GM18873 (cell line): ENCODE results near the gene ENDOU.

Experiments used
- ATAC-seq: cut with Tn5 transposase; IDR thresholded peaks from one replicate; pipeline ENCODE4 v1.9.1; 2021; ENCODE audit warnings: mild to moderate bottlenecking, moderate library complexity, moderate number of reproducible peaks; ENCODE audit not compliant: unreplicated experiment, low FRiP score

ENDOU gene

GRCh38 chr12:47722941-47723631 is 2.2 kb downstream of the ENDOU start:
- ATAC-seq, result no peak

- ATAC-seq, result no peak
Observed at GRCh38 chr12:47722136-47722834, 3.0 kb downstream of the ENDOU start.

- ATAC-seq, result no peak
Observed at GRCh38 chr12:47721431-47721973, 3.8 kb downstream of the ENDOU start.

DNA sequence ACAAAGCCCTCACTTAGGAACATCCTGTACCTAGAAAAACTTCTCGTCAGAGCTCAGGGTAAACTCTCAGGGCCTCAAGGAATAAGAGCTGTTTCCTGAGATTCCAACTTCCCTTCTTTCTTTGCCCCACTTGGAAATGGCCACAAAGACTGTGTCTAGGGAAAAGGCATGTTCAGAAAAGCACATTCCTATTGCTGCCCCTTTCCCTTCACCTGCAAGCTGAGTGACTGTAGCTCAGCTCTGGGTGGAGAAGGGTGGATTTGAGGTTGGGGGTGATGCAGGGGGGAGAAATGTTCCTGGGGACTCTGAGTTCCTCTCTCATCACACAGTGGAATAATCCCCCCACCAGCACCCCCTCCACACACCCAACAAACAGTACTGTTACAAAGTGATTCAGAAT is 6.8 kb downstream of the ENDOU start:
- ATAC-seq, result no peak

GRCh38 chr12:47717443-47718193 is 7.7 kb downstream of the ENDOU start:
- ATAC-seq, result no peak

- ATAC-seq, result no peak
Observed at GRCh38 chr12:47717046-47717442, 8.2 kb downstream of the ENDOU start.

GRCh38 chr12:47715877-47716548 is 9.3 kb downstream of the ENDOU start:
- no peak for ATAC-seq

DNA sequence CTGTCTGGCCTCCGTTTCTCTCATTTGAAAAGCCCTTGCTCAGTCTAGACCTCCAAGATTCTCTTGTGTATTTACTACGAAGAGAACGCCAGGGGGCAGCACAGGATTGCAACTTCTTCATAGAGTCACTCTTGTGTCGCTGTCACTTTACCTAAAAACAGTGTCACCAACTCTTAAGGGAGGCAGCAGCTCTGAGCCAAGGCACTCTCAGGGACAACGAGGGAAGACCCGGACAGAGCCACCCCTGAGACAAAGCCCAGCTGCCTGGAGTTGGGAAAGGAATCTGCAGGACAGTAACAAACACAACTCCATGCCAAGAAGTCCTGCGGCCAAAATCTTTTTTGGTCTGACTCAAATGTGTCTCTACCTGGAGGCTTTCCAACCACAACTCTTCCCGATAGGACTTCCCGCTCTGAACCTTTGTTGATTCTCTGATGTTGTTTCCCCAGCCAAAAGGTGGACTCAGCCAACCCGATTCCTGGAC is 9.9 kb downstream of the ENDOU start:
- peak; percentile 51 for ATAC-seq

- no peak for ATAC-seq
Observed at GRCh38 chr12:47714826-47715386, 10.4 kb downstream of the ENDOU start.

DNA sequence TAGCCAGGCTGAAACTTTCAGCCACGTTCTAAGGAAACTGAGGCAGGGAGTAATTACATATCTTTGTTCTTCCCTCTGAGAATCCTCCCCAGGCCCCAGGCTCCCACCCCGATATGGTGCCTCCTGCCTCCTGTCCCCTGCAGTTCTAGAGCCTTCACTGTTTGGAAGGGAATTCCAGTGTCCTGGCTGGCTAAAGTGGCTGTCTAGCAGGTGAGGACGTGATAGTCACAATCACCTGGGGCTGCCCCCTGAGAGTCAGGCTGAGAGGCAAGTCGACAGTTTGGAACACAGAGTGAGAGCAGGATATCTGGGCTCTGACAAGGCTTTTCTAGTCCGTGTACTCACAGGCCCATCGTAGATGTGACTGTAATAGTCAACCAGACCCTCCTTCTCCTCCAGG is 13.1 kb downstream of the ENDOU start:
- no peak for ATAC-seq

DNA sequence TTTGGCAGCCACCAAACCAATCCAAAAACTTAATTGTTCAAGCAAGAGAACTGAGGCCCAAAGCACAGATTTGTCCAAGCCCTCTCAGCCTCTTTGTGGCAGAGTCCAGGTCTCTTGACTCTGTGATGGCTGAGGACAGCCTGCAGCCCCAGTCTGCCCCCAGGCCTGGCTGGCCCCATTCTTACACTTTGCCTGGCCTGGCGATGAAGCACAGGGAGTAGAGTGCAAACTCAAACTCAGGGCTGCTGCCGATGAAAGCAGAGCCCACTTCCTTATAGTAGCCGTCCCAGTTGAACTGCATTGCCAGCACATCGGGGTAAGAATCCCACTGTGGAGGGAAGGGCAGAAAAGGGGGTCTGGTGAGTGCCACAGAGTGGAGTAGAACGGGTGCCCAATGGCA is 13.8 kb downstream of the ENDOU start:
- no peak for ATAC-seq

GRCh38 chr12:47710278-47710677 is 15.0 kb downstream of the ENDOU start:
- ATAC-seq, result no peak

DNA sequence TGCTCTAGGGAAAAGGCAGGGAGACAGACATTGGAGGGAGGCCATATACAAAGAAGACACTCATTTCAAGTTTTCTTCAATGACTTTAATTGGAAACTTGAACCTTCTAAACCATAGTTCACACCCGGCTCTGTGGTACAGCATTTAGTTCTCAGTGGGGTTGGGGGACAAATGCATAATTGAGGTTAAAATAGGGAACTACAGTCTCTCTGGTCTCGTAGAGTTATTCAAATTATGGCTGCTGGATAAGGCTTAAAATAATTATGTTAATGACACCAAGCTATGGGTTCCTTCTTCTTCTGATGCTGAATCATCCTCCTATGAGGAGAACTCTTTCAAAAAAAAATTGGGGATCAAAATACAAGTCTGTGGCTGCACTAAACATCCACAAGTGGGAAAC is 15.6 kb downstream of the ENDOU start:
- no peak for ATAC-seq

DNA sequence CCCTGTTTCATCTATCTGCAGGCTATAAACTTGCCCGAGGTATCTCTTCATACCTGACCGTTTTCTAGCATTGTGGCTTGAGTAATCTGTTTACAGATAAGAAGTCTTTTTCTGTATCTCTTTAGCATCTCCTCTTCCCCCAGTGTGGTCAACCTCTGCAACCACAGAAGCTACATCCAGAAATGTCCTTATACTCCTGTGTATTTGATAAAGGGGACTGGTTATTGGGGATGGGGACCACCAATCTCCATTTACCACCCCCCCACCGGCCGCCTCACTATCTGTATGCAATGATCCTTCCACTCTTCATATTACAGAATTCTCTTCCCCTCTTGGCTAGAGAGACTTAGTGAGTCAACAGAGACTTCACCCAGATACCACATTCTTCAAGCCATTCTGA is 16.1 kb downstream of the ENDOU start:
- no peak for ATAC-seq

DNA sequence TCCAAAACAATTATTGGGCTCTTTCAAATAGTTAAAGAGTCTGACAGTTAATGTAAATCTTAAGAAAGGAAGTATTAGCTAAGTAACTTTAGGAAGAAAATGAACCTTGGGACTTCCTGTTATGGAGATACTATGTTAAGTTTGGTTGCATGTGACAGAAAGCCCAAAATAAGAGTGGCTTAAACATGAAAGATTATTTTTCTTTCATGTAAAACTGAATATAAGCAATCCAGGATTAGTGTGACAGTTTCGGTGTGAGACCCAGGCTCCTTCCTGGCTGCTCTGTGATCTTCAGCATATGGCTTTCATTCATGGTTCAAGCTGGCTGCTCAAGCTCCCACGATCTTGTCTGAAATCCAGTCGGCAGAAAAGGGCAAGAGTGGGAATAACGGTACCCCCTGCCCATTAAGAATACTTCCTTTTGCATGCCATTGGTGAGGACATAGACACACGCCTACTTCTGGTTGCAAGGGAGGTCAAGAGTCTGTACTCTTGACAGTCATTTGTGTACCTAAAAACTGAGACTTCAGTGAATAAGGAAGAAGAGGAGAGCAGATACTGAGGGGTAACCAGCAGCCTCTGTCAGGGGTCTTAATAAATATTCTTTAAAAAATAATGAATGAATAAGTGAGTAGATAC is 17.3 kb downstream of the ENDOU start:
- no peak for ATAC-seq

DNA sequence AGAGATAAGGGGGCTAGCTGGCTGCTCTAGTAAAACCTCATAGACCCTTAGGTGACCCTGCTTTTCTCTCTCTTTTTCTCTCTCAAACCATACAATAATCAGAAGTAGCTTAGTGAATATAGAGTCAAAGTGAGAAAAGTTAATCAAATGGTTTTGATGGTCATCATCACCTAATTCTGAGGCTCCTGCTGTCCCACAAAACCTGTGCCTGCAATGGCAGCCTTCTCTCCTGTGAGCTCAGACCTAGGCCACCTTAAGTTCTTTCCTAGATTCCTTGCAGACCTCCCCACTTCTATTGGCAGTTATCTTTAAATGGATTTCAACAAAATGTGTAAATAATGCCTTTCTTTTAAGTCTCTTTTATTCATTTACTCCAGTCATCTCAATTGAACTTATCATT is 17.9 kb downstream of the ENDOU start:
- ATAC-seq, result no peak

GRCh38 chr12:47705566-47706425 is 19.5 kb downstream of the ENDOU start, which contains the start of gene RPAP3:
Gene RPAP3, minus strand, starts transcription at chr12:47706030. Its CDS starts 3,190 bp downstream, at chr12:47702840.
- ATAC-seq, result peak; percentile 68

DNA sequence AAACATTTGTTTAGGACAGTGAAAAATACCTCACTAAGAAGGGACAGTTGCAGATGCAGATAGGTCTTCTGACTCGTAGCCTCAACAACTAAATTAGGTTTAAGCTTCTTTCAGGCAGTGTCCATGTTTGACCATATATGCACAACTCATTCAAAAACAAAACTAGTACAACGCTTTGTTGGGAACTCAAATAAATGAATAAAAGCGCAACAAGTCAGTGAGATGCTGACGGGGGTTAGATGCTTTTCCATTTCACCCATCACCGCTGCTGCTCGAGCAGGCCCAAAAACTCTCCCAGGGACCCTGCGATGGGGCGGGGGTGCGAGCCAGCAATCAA is 20.1 kb downstream of the ENDOU start:
- no peak for ATAC-seq

DNA sequence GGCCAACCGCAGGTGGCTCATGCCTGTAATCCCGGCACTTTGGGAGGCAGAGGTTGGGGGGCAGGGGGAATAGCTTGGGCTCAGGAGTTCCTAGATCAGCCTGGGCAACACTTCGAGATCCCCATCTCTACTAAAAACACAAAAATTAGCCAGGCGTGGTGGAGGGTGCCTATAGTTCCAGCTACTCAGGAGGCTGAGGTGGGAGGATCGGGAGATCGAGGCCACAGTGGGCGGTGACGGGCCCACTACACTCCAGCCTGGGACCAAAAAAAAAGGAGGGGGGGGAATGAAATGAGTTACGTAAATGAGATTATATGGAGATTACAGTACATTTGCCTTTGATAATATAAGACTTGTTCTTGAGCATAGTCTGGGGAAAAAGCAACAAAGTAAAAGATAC is 20.6 kb downstream of the ENDOU start:
- ATAC-seq, result no peak
